Left ventricle myocardium inferior (tissue), 1 donor: ENCODE data around the gene CYP2R1. TPM values are rescaled to one million over a fixed set of nuclear protein-coding genes. Genes with fewer than 3 reads are reported as not detected.

ENCODE experiments used
- DNase-seq: peaks from one replicate; pipeline ENCODE4 v3.0.0-alpha.2; 2020
- H3K27ac ChIP-seq: fragments of 200-600 bp; replicated peaks from 2 replicates; pipeline ENCODE4 v1.8.0; 2021
- H3K27me3 ChIP-seq: fragments of 200-600 bp; 2 replicates; pipeline ENCODE4 v1.8.0; 2021; ENCODE audit warnings: low read depth
- H3K36me3 ChIP-seq: fragments of 200-600 bp; 2 replicates; pipeline ENCODE4 v1.8.0; 2021
- H3K4me1 ChIP-seq: fragments of 200-600 bp; 2 replicates; pipeline ENCODE4 v1.8.0; 2021
- H3K4me3 ChIP-seq: fragments of 200-600 bp; 2 replicates; pipeline ENCODE4 v1.8.0; 2021; ENCODE audit warnings: mild to moderate bottlenecking, moderate library complexity
- H3K9me3 ChIP-seq: fragments of 200-600 bp; replicated peaks from 2 replicates; pipeline ENCODE4 v1.8.0; 2021
- intact Hi-C: fragments of 100-400 bp; cut with micrococcal nuclease; formaldehyde crosslinking; loops from one replicate; pipeline ENCODE4 v1.11.0; 2022
- total RNA-seq: library from RNA; stranded (reverse); fragmentation: NEBNext Ultra II Directional; extraction: Animal tissue kit (Norgen Biotek cat#: 25700); gene quantifications from one replicate; pipeline ENCODE4 v1.2.1, GENCODE V29; 2021
- TF ChIP-seq, protein P1 (sequence below): fragments of 200-600 bp; IDR thresholded peaks from 2 replicates; pipeline ENCODE4 v1.8.0; 2021; ENCODE audit warnings: antibody characterized with exemption, mild to moderate bottlenecking, borderline replicate concordance
- donor health status: DM: no; HTN: yes; CAD: no; lungs with severe emphysema.

CYP2R1 gene
- total RNA-seq, 1 donor from 2014 or later: 7.7 TPM

DNA sequence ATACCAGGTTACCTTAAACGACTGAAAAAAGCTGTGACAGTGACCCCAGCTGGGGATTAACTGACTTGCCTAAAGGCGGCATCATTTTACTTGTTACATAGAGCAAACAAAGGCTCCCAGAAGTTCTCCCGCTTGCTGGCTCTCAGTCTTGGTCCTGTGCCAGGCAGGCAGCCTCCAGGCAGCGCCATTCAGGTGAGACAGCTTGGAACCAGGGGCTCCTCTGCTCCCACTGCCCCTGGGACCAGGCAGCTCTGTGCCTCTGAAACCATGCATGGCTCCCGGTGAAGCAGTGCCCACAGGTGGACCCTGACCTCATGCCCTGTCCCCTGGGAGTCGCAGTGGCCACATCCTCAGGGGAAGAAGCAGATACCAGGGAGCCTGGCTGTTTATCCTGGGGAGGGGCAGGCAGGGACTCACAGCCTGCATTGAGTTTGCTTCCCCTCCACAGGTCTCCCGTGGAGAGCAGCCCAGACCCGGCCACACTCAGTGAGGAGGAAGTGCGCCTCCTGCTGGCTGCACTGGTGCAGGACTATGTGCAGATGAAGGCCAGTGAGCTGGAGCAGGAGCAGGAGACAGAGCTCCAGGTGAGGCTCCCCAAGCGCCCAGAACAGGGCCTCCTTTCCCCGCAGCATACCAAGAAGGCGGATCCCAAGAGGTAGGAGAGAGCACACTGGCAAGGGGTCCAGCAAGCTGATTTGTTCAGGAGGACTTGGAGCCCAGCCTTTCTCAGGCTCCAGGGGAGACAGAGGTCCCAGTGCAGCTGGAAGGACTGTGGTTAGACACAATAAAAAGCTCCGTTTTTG lies 15.6 kb upstream of the CYP2R1 start:
- peak; percentile 77 for DNase-seq
- Histone ChIP-seq H3K27ac (no peak overlapping the region), H3K36me3 (no peaks in the 10 kb centered on the region), H3K9me3 (no peaks in the 10 kb centered on the region), H3K4me1 (peaks cover 16% of the 10 kb centered on the region), H3K27me3 (no peaks in the 10 kb centered on the region), H3K4me3 (no peak overlapping the region)
- intact Hi-C loops: no loop called here
- TF ChIP-seq, protein P1, sequence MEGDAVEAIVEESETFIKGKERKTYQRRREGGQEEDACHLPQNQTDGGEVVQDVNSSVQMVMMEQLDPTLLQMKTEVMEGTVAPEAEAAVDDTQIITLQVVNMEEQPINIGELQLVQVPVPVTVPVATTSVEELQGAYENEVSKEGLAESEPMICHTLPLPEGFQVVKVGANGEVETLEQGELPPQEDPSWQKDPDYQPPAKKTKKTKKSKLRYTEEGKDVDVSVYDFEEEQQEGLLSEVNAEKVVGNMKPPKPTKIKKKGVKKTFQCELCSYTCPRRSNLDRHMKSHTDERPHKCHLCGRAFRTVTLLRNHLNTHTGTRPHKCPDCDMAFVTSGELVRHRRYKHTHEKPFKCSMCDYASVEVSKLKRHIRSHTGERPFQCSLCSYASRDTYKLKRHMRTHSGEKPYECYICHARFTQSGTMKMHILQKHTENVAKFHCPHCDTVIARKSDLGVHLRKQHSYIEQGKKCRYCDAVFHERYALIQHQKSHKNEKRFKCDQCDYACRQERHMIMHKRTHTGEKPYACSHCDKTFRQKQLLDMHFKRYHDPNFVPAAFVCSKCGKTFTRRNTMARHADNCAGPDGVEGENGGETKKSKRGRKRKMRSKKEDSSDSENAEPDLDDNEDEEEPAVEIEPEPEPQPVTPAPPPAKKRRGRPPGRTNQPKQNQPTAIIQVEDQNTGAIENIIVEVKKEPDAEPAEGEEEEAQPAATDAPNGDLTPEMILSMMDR: peak; percentile 77

DNA sequence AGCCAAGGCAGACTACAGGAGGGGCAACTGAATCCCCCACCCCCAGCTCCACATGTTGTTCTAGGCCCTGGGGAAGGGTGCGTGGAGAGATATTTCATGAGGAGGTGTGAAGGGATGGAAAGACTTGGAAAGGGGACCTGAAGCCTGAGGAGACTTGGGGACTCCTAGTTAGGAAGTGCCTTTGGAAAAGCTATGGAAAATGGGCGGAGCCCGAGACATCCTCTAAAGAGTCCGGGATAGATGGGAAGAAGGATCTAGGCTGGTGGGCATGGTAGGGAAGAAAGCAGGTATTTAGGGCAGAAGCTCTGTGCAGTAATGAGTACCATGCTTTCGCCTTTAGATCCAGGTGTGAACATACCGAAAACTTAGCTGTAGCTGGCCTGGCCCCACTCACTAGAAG lies 15.0 kb upstream of the CYP2R1 start:
- Histone ChIP-seq H3K4me1 (peaks cover 16% of the 10 kb centered on the region), H3K4me3 (no peak overlapping the region), H3K36me3 (no peaks in the 10 kb centered on the region), H3K9me3 (no peaks in the 10 kb centered on the region), H3K27ac (no peak overlapping the region), H3K27me3 (no peaks in the 10 kb centered on the region)
- DNase-seq: no peak
- TF ChIP-seq, protein P1: no peak
- intact Hi-C loops: no loop called here

GRCh38 chr11:14906578-14906977 lies 14.5 kb upstream of the CYP2R1 start:
- Histone ChIP-seq H3K4me3 (no peak overlapping the region), H3K27me3 (no peaks in the 10 kb centered on the region), H3K36me3 (no peaks in the 10 kb centered on the region), H3K9me3 (no peaks in the 10 kb centered on the region), H3K4me1 (peaks cover 16% of the 10 kb centered on the region), H3K27ac (no peak overlapping the region)
- TF ChIP-seq, protein P1: no peak
- intact Hi-C loops: no loop called here
- no peak for DNase-seq

- peak overlapping the region; percentile 73 for H3K4me3 ChIP-seq
- no peaks in the 10 kb centered on the region for H3K27me3 ChIP-seq
- peak; percentile 27 for DNase-seq
- no peaks in the 10 kb centered on the region for H3K9me3 ChIP-seq
- H3K36me3 ChIP-seq: no peaks in the 10 kb centered on the region
- TF ChIP-seq, protein P1: peak; percentile 44
- H3K27ac ChIP-seq: no peak overlapping the region
- intact Hi-C loops: no loop called here
- H3K4me1 ChIP-seq: peaks cover 16% of the 10 kb centered on the region
These were observed 13.3 kb upstream of the CYP2R1 start for GRCh38 chr11:14905104-14906033.

GRCh38 chr11:14904745-14905103 lies 12.7 kb upstream of the CYP2R1 start:
- H3K4me1 ChIP-seq: peaks cover 16% of the 10 kb centered on the region
- TF ChIP-seq, protein P1: peak; percentile 90
- DNase-seq: peak; percentile 87
- H3K36me3 ChIP-seq: no peaks in the 10 kb centered on the region
- intact Hi-C loops: loop anchor here (5.0 kb wide), 1 partner anchor 362 kb away; no protein-coding TSS in a partner anchor
- H3K27me3 ChIP-seq: no peaks in the 10 kb centered on the region
- H3K9me3 ChIP-seq: no peaks in the 10 kb centered on the region
- peak overlapping the region; percentile 73 for H3K4me3 ChIP-seq
- H3K27ac ChIP-seq: no peak overlapping the region
